ENCODE measurements around the gene WFDC2.

DNA sequence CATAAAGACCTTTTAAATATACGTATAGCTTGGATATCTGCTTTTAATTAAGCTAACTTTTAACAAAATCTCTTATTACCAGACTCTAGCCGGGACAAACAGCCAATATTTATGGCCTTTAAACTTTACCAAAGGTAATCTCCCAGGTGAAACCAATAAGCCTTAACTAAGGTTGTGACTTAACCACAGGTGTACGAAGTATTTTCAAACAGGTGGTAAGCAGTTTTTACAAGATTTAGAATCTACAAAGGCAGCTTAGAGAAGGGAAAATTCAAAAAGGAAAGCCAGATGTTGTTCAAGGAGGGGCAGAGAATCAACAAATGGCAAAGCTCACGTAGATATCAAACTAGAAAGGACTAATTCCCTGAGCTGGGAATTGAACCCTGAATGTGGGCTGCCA, 15.8 kb downstream of the WFDC2 start:
- TF ChIP-seq, protein P1, sequence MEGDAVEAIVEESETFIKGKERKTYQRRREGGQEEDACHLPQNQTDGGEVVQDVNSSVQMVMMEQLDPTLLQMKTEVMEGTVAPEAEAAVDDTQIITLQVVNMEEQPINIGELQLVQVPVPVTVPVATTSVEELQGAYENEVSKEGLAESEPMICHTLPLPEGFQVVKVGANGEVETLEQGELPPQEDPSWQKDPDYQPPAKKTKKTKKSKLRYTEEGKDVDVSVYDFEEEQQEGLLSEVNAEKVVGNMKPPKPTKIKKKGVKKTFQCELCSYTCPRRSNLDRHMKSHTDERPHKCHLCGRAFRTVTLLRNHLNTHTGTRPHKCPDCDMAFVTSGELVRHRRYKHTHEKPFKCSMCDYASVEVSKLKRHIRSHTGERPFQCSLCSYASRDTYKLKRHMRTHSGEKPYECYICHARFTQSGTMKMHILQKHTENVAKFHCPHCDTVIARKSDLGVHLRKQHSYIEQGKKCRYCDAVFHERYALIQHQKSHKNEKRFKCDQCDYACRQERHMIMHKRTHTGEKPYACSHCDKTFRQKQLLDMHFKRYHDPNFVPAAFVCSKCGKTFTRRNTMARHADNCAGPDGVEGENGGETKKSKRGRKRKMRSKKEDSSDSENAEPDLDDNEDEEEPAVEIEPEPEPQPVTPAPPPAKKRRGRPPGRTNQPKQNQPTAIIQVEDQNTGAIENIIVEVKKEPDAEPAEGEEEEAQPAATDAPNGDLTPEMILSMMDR (conservative IDR thresholded peaks at IDR 0.05; ENCODE audit: low read depth, low read length), result no peak
- TF ChIP-seq CHD1 (IDR thresholded peaks at IDR 0.05; ENCODE audit: low read depth, low read length), result no peak

Data from IMR-90 (cell line).